Stimulated activated CD8-positive, alpha-beta memory T cell treated with anti-CD3 and anti-CD28 coated beads, Interleukin-15, amount 100 ng/mL, for 24 hours (primary cell): Measurements from ENCODE around the gene NUDT8.
A peak's percentile ranks its signal among the peaks of the same experiment; 100 is the strongest.
"Not testable (repeated sequence)": the region's sequence is repeated elsewhere in the genome, so short reads cannot be mapped to it uniquely, and the experiment has no call there.

ENCODE experiments used
- DNase-seq: peaks from one replicate; pipeline ENCODE4 v3.0.0-alpha.2; 2020; ENCODE audit warnings: low read depth

The NUDT8 gene

DNA sequence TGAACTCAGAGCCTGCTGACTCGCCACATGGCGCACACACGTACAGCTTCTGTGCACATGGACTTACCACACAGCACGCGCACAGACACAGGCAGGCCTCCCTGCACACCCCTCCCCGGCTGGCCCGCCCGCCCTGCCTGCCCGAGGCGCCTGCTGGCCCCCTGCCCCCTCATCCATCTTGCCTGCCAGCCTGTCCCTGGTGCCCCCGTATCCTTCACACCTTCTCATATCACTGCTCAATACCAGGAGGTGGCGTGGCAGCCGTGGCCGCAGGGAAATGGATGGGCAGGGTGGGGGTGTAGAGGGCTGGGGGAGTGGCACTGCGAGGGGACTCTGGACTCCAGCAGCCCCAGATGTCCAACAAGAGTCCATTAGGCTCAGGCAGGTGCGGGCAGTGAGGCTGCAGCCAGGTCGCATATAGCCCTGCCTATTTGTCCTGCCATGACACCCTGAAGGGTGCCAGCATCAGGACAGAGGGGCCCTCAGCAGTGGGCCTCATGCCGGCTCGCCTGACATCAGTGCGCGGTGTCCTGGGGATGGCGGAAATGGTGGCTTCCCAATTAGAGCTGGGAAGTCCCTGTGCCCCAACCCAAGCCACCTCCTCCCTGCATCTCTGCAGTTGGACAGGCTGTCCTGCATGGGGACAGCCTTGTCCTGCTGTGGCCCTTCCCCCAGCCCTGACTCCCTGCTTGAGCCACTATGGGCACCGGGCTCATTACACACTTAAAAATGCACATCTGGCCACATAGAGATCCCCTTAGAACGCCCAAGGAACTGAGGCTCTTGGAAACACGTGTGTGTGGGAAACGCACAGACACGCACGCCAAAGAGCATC lies 11.8 kb upstream of the NUDT8 start:
- no peak for DNase-seq

DNA sequence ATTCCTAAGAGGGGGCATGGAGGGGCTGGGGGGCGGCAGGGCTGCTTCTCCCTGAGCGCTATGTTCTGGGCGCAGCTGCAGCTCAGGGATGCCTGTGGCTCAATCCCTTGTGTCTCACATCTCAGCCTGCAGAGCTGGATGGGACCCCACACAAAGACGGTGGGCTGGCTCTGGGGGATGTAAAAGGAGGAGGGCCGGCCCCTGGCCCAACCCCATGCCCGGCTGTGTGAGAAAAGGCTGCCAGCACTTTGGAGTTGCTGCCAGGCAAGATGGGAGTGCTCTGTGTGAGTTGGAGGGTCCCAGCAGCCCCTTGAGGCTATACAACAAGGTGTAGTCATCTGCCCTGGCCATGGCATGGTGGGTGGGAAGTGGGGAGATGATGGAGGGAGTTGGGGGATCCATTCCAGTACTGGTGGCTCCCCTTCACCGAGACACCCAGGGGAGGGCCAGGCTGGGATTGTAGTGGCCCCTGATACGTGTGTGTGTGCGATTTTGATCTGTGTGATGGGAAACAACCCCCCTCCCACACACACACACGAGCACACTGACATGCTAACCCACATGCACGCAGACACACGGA lies 11.1 kb upstream of the NUDT8 start:
- no peak for DNase-seq

GRCh38 chr11:67640021-67640757 lies 10.5 kb upstream of the NUDT8 start:
- no peak for DNase-seq

DNA sequence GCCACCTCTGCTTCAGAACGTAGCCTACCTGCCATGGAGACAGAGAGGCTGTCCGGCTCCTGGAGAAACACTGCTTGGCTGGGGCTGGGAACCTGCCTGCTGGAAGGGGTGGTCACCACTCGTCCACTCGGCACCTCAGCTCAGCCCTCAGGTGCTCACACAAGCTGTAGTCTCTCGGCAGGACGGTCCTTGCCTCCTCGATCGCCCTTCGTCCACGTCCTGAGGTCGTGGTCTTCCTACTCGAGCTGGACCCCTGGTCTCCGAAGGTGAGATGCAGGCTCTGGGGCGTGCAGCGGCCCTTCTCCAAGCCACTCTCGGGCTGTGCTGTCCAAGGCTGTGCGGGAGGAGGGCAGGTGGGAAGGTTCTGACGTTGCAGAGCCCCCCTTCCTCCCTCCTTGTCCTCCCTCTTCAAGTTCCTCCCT lies 9.7 kb upstream of the NUDT8 start, which contains the start of gene TBX10:
Gene TBX10, minus strand, starts transcription at position 326 of the 422 bp plus-strand sequence. Its CDS starts 291 bp downstream, at position 35.
- no peak for DNase-seq

GRCh38 chr11:67638535-67639437 lies 9.0 kb upstream of the NUDT8 start:
- DNase-seq: no peak

GRCh38 chr11:67637441-67637840 lies 7.7 kb upstream of the NUDT8 start:
- DNase-seq: not testable (repeated sequence)

GRCh38 chr11:67636962-67637361 lies 7.2 kb upstream of the NUDT8 start:
- no peak for DNase-seq

GRCh38 chr11:67635231-67635521 lies 5.4 kb upstream of the NUDT8 start:
- DNase-seq: no peak

DNA sequence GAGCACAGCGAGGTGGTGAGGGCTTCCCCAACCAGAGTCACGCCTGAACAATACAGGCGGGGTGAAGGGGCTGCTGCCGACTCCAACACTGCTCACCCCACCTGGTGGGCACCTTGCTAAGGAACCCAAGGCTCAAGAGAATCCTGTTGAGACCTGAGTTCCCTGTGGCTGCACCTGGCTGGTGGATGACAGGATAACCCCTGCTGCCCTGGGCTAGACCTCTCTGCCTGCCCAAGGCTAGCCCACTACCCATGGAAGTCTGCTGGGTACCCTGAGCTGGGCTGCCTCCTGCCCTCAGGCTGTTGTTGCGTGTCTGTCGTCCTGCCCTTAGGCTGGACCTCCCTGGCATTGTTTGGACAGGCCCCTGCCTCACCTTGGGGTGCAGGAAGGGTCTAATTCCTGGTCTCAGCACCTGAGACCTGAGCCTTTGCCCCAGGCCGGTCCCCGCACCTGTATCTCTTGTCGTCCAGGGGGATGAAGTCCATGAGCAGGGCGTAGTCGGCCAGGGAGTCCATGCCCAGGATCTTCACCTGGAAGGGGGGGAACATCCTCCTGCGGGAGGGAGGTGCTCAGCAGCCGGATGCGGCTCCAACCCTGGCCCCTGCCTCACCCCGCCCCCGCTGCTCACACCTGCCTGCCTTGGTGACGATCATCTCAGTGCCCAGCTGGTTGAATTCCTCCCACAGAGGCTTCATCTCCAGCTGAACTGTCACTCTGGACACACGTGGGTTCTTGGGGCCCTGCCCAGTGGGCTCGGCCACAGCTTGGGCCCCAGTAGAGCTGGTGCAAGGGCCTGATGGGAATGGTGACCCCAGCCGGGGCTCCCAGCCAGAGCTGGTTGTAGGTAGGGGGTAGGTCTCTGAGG lies 4.9 kb upstream of the NUDT8 start:
- no peak for DNase-seq

- DNase-seq: no peak
Observed at GRCh38 chr11:67633758-67634365, 4.1 kb upstream of the NUDT8 start.

DNA sequence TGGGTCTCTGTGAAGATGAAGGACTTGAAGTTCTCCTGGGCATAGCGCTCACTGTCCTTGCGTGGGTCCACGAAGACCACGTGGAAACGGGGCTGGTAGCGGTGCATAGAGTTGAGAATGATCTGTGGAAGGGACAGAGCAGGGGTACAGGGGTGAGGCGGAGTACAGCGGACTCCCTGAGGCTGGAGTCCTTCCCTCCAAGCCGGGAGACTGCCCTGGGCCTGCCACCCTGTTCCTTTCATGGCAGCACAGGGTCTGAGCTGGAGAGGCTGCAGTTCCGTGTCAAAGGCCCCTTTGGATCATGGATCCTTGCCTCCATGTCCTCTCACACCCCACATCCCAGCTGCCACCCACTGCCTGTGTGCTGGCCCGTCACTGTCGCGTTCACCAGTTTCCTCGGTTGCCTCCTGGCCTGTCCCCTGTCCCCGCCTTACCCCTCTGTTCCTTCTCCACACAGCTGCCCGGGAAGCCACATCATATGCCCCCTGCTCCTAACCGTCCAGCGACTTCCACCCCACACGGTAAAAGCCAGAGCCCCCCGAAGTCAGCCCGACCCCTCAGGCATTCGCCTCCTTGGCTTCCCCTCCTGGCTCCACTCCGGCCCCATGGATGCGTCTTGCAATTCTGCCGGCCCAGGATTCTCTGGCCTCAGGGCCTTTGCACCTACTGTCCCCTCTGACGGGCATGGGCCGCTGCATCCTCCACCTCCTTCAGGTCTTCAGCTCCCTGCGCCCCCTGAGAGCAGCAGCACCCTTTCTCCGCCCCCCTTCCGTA lies 3.4 kb upstream of the NUDT8 start:
- no peak for DNase-seq

- DNase-seq: no peak
Observed at GRCh38 chr11:67632175-67632981, 2.6 kb upstream of the NUDT8 start.

DNA sequence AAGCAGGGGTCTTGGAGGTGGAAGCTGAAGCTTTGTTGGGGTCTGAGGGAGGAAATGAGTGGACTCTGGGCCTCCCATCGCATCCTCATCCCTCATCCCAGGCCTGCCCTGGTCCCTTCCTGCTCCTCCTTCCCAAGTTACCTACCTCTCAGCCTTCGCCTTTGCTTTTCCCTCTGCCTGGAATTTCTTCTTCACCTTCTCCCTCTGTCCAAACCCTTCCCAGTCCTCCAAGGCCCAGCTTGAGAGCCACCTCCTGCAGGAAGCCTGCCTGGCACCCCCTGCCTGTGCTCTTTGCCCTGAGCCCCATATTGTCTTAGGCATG lies 2.1 kb upstream of the NUDT8 start:
- DNase-seq: no peak

GRCh38 chr11:67631411-67631810 lies 1.7 kb upstream of the NUDT8 start:
- DNase-seq: no peak

DNA sequence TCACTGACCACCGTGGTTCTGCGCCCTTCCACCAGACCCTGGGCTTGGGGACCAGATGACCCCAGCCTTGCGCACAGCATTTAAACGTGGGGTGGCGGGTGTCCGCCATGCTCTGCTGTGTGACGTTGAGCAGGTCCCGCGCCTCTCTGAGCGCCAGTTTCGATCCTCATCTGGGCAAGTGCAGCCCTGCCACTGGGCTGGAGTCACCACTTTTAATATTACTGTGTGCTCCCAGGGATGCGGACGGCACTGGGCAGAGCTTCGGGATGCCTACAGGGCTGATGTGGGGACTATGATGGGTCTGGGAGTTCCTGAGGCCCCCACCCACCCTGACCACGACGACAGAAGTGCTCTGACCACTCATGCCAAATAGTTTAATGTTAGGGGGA lies 1.2 kb upstream of the NUDT8 start:
- DNase-seq: no peak

- DNase-seq: peak; percentile 87
Observed at GRCh38 chr11:67630228-67630942, 648 bp upstream of the NUDT8 start.

DNA sequence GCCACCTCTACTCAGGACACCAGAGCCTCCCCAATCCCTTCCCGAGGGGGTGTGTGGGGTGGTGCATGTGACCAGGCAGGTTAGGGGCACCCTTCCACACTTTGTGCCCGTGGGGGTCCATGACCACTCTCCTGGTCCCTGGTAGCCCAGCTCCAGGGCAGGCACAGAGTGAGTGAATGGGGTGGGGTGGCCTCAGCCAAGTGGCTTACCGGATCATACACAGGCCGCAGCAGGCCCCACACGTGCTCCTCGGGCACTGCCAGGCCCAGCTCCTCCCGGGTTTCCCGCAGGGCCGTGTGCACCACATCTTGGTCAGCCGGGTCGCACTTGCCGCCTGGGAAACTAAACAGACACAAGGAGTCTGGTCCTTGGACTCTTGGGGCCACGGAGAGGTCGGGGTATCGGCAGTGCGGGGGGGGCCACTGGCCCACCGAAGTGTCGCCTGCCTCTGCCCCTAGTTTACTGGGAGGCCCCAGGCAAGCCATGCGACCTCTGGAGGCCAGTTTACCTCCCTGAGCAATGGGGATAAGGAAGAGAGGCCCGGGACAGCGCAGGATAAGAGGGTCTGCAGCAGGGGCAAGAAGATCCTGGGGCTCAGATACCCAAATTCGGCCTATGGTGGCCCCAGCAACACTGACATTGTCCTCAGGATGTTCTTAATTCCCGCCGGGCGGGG lies 889 bp downstream of the NUDT8 start:
- DNase-seq: no peak
